Smooth muscle cell (in vitro differentiated cells): Measurements from ENCODE around the gene ABI1. TPM values are rescaled to one million over a fixed set of nuclear protein-coding genes. Genes with fewer than 3 reads are reported as not detected.

ENCODE experiments used
- DNase-seq: peaks from one replicate; lab custom pipeline; 2025; ENCODE audit not compliant: unreplicated experiment; lab: John Stamatoyannopoulos, UW
- H2AFZ ChIP-seq: fragments of 200-600 bp; sonication (generic); 2 replicates; pipeline ENCODE4 v1.6.0; 2016; ENCODE audit warnings: antibody characterized with exemption, low read depth, mild to moderate bottlenecking
- H3F3A ChIP-seq: fragments of 200-600 bp; sonication (generic); 2 replicates; pipeline ENCODE4 v1.6.0; 2017; ENCODE audit warnings: antibody characterized with exemption, low read depth
- H3K27ac ChIP-seq: fragments of 200-600 bp; sonication (generic); 2 replicates; pipeline ENCODE4 v1.5.1; 2016; ENCODE audit warnings: low read depth, mild to moderate bottlenecking
- H3K27me3 ChIP-seq: fragments of 200-600 bp; sonication (generic); 2 replicates; pipeline ENCODE4 v1.6.1; 2016; ENCODE audit warnings: low read depth, mild to moderate bottlenecking
- H3K36me3 ChIP-seq: fragments of 200-600 bp; sonication (generic); 2 replicates; pipeline ENCODE4 v1.5.1; 2016; ENCODE audit warnings: low read depth
- H3K4me1 ChIP-seq: fragments of 200-600 bp; sonication (generic); 2 replicates; pipeline ENCODE4 v1.5.1; 2016; ENCODE audit warnings: low read depth
- H3K4me2 ChIP-seq: fragments of 200-600 bp; sonication (generic); 2 replicates; pipeline ENCODE4 v1.6.0; 2016; ENCODE audit warnings: mild to moderate bottlenecking
- H3K4me3 ChIP-seq: fragments of 200-600 bp; sonication (generic); 2 replicates; pipeline ENCODE4 v1.5.1; 2016; ENCODE audit warnings: mild to moderate bottlenecking
- H3K79me2 ChIP-seq: fragments of 200-600 bp; sonication (generic); 2 replicates; pipeline ENCODE4 v1.6.0; 2016; ENCODE audit warnings: low read depth, mild to moderate bottlenecking
- H3K9ac ChIP-seq: fragments of 200-600 bp; sonication (generic); 2 replicates; pipeline ENCODE4 v1.6.0; 2016; ENCODE audit warnings: low read depth
- H3K9me3 ChIP-seq: fragments of 200-600 bp; sonication (generic); replicated peaks from 2 replicates; pipeline ENCODE4 v1.5.1; 2016; ENCODE audit warnings: low read depth
- H4K20me1 ChIP-seq: fragments of 200-600 bp; sonication (generic); 2 replicates; pipeline ENCODE4 v1.6.0; 2016; ENCODE audit warnings: low read depth
- CTCF ChIP-seq: fragments of 200-600 bp; sonication (generic); IDR thresholded peaks from 2 replicates; pipeline ENCODE4 v1.5.1; 2017; ENCODE audit warnings: borderline replicate concordance, mild to moderate bottlenecking, antibody characterized with exemption; ENCODE audit not compliant: insufficient read depth, poor library complexity, severe bottlenecking
- WGBS: methylation state at CpG from one replicate; pipeline ENCODE4 v1.1.7; 2016; ENCODE audit warnings: low lambda C conversion rate; 5-methylcytosine and 5-hydroxymethylcytosine counted together
- polyA plus RNA-seq: library from polyadenylated mRNA; unstranded; fragments of >200 nt; fragmentation: Nextera tagmentation; extraction: Ambion mirVana; gene quantifications from 2 replicates; pipeline ENCODE4 v1.2.1, GENCODE V29; 2016
- total RNA-seq: library from RNA; depleted of rRNA; stranded (reverse); fragments of >200 nt; gene quantifications from 2 replicates; pipeline ENCODE4 v1.2.3, GENCODE V29; 2014

ABI1 gene
- total and polyA plus RNA-seq, 2 experiments from 2014 or later = 40.3 to 51.4 TPM

- Histone ChIP-seq H3K79me2 (peaks cover 76% of the 10 kb centered on the region), H3K4me1 (peaks cover 15% of the 10 kb centered on the region), H3F3A (no peaks in the 10 kb centered on the region), H3K27me3 (no peaks in the 10 kb centered on the region), H4K20me1 (peaks cover 86% of the 10 kb centered on the region), H3K4me2 (no peak overlapping the region), H3K9me3 (no peaks in the 10 kb centered on the region), H3K4me3 (no peak overlapping the region), H3K9ac (no peak overlapping the region), H2AFZ (no peak overlapping the region), H3K27ac (peak overlapping the region; percentile 94), H3K36me3 (no peaks in the 10 kb centered on the region)
- TF ChIP-seq CTCF = no peak
- 100% methylated on average over 2 of the region's 2 CpGs for WGBS
- DNase-seq = no peak
These were observed 83.1 kb downstream of the ABI1 start for GRCh38 chr10:26777686-26778085.

DNA sequence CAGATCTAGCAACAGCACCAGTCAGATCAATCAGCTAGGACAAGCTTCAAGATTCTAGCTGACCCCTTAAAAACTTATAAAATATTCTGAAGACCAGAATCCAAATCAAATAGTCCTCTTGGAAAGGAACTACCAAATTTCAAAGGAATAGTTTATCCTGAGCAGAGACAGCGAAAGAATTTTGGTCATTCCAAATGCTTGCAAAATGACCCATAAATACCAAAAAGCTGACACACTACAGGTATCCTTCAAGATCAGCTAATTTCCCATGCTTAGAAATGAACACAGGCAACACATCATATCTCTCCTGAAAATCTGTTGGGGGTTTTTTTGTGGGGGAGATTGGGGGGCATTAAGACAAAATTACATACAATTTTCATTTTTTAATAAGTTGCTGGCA is 84.5 kb downstream of the ABI1 start:
- Histone ChIP-seq H3K4me1 (peaks cover 6% of the 10 kb centered on the region), H3K36me3 (no peaks in the 10 kb centered on the region), H4K20me1 (peaks cover 91% of the 10 kb centered on the region)

GRCh38 chr10:26773633-26774032 is 87.1 kb downstream of the ABI1 start:
- Histone ChIP-seq H3K4me2 (peak overlapping the region; percentile 20), H3K27ac (peak overlapping the region; percentile 62)
- no peak for DNase-seq

More for the DNA sequence above, 84.5 kb downstream of the ABI1 start:
- Histone ChIP-seq H3K4me3 (no peak overlapping the region), H3F3A (no peaks in the 10 kb centered on the region), H3K27me3 (no peaks in the 10 kb centered on the region), H3K4me2 (peak overlapping the region; percentile 9), H3K79me2 (peaks cover 84% of the 10 kb centered on the region), H3K9me3 (no peaks in the 10 kb centered on the region), H3K27ac (peak overlapping the region; percentile 94), H2AFZ (no peak overlapping the region), H3K9ac (no peak overlapping the region)
- TF ChIP-seq CTCF = no peak
- 60% methylated on average over 1 of the region's 1 CpG for WGBS
- no peak for DNase-seq

More at GRCh38 chr10:26773633-26774032, 87.1 kb downstream of the ABI1 start:
- no peak for TF ChIP-seq CTCF
- H2AFZ ChIP-seq = no peak overlapping the region
- WGBS = 63% methylated on average over 2 of the region's 2 CpGs
- H3K9ac ChIP-seq = no peak overlapping the region
- no peaks in the 10 kb centered on the region for H3F3A ChIP-seq
- H4K20me1 ChIP-seq = peaks cover 75% of the 10 kb centered on the region
- H3K36me3 ChIP-seq = peaks cover 3% of the 10 kb centered on the region
- peaks cover 89% of the 10 kb centered on the region for H3K79me2 ChIP-seq
- no peaks in the 10 kb centered on the region for H3K27me3 ChIP-seq
- H3K4me3 ChIP-seq = no peak overlapping the region
- no peaks in the 10 kb centered on the region for H3K9me3 ChIP-seq
- H3K4me1 ChIP-seq = no peaks in the 10 kb centered on the region
